Measurements from ENCODE around the gene FYN. TPM values are rescaled to one million over a fixed set of nuclear protein-coding genes. Genes with fewer than 3 reads are reported as not detected.

The FYN gene
- total RNA-seq, 1 experiment from 2014 or later, result 18.5 TPM

DNA sequence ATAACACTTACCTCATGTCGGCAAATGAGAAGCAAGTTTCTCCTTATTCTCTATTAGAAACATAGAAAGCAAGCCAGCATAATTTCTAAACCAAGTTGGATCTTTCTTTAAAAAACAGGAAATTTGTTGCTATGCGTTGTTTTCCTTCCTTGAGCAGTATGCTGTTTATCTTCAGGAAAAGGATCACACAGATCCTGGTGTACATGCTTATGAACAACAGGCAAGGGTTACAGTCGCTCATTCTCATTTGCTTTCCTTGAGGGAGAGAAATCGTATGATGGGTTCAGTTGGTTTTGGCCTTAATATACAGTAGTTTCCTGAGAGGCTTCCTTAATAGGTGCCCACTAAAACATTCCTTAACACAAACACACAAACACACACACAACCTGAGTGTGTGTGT is 118.8 kb downstream of the FYN start (continued):
- TF ChIP-seq ZBTB33 (IDR thresholded peaks at IDR 0.05; ENCODE audit: extremely low read depth, insufficient replicate concordance, low read length) (no peak), SP1 (IDR thresholded peaks at IDR 0.05; ENCODE audit: low read depth) (no peak)

DNA sequence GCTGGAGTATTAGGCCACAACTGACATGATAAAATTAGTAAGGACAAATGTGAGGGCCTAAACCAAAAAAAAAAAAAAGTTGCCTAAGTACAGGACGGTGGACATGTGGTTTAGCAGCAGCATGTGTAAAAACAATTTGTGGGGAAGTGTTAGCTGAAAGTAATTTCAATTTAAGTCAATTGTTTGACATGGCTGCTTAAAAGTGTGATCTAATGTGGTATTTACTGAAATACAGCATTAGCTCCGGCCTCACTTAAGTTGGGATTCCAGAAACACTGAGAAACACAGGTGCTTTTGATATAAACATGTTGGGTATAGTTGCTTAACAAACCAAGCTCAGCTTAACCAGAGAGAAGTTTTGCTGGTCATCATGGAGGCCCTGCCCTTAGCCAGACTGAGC is 119.7 kb downstream of the FYN start:
- ChIA-PET RAD21 (ENCODE audit: low non-redundant PET in 1 of 2, low total read pairs in 2 of 2, uncharacterized antibody in 2 of 2, unreplicated experiment in 2 of 2) (no interaction called here), CTCF (no interaction called here), POLR2A (no interaction called here)
- H3K4me3 ChIP-seq (replicated peaks in 1 of 2; ENCODE audit: low read depth in 1 of 2, low read length in 2 of 2), result no peak overlapping the region
- intact Hi-C loops (cut with micrococcal nuclease), result no loop called here
- ATAC-seq (no peak), DNase-seq (ENCODE audit: low read depth, low spot score) (no peak)
- no peak overlapping the region for H3K27ac ChIP-seq (ENCODE audit: low read depth, low read length)
- no peaks in the 10 kb centered on the region for H3K36me3 ChIP-seq (ENCODE audit: control insufficient read depth in 1 of 2, insufficient read depth in 2 of 2, low read length in 2 of 2)
- H4K20me1 ChIP-seq (ENCODE audit: insufficient read depth), result no peaks in the 10 kb centered on the region
- BruUV-seq (replicated peaks), result no TSS peak
- H3K4me1 ChIP-seq (ENCODE audit: control insufficient read depth in 1 of 2, insufficient read depth in 2 of 2, low read length in 2 of 2), result no peaks in the 10 kb centered on the region
- H3K9me2 ChIP-seq (ENCODE audit: insufficient read depth), result no peaks in the 10 kb centered on the region
- H3K27me3 ChIP-seq (ENCODE audit: insufficient read depth, low read length), result no peaks in the 10 kb centered on the region
- no peaks in the 10 kb centered on the region for H3K79me2 ChIP-seq (ENCODE audit: insufficient read depth, low read length)
- no peak overlapping the region for H2AFZ ChIP-seq (ENCODE audit: low read depth, low read length, poor library complexity, severe bottlenecking)
- H3K9me3 ChIP-seq (ENCODE audit: control insufficient read depth in 1 of 2, insufficient read depth in 1 of 2, low read depth in 1 of 2, low read length in 2 of 2), result no peaks in the 10 kb centered on the region
- no peak overlapping the region for H3K9ac ChIP-seq (ENCODE audit: low read length)
- no peak for TF ChIP-seq RAD21 (IDR thresholded peaks at IDR 0.05; ENCODE audit: low read depth)
- TF ChIP-seq ZFX (IDR thresholded peaks at IDR 0.05), result no peak
- no peak for TF ChIP-seq MAX (IDR thresholded peaks at IDR 0.05)
- TF ChIP-seq EZH2 (IDR thresholded peaks at IDR 0.05), result no peak
- TF ChIP-seq TCF7L2 (IDR thresholded peaks at IDR 0.05; ENCODE audit: borderline replicate concordance, extremely low read depth, insufficient read depth, insufficient read length), result no peak
- no peak for TF ChIP-seq POLR2A (IDR thresholded peaks at IDR 0.05; ENCODE audit: borderline replicate concordance, extremely low read depth, insufficient read depth, insufficient read length)
- no peak for TF ChIP-seq EGR1 (IDR thresholded peaks at IDR 0.05; ENCODE audit: low read depth)
- TF ChIP-seq CEBPB (IDR thresholded peaks at IDR 0.05; ENCODE audit: low read depth), result no peak
- TF ChIP-seq ATF3 (IDR thresholded peaks at IDR 0.05), result no peak
- H3K4me2 ChIP-seq (ENCODE audit: low read length), result no peak overlapping the region
